GM19372 (cell line): ENCODE results near the gene OCA2.

Experiments used
- ATAC-seq: cut with Tn5 transposase; IDR thresholded peaks from one replicate; pipeline ENCODE4 v1.9.1; 2021; ENCODE audit warnings: mild to moderate bottlenecking, low read depth, moderate library complexity; ENCODE audit not compliant: unreplicated experiment

The OCA2 gene

GRCh38 chr15:28005004-28005527 lies 94.0 kb downstream of the OCA2 start:
- no peak for ATAC-seq

GRCh38 chr15:28004143-28005003 lies 94.7 kb downstream of the OCA2 start:
- no peak for ATAC-seq

- no peak for ATAC-seq
These were observed 95.6 kb downstream of the OCA2 start for GRCh38 chr15:28003302-28004037.

DNA sequence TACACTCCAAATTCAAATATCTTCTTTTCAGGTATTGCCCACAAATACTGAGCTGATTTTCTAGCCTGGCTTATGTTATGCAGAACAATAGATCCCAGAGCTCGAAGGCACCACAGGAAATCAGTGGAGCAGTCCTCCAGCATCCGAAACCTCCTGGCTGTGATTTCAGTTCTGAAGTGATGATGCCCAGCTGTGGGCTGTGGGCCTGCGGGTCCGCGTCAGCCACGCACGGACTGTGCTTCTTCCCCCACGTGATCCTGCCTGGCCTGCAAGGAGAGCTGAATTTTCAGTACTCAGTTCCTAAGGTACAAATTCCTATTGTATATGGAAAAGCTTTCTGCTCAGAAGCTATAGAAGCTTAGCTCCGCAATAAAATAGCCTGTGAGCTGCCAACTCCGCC lies 96.2 kb downstream of the OCA2 start:
- no peak for ATAC-seq

GRCh38 chr15:28002136-28002861 lies 96.8 kb downstream of the OCA2 start:
- no peak for ATAC-seq

GRCh38 chr15:28001641-28002040 lies 97.5 kb downstream of the OCA2 start:
- no peak for ATAC-seq

DNA sequence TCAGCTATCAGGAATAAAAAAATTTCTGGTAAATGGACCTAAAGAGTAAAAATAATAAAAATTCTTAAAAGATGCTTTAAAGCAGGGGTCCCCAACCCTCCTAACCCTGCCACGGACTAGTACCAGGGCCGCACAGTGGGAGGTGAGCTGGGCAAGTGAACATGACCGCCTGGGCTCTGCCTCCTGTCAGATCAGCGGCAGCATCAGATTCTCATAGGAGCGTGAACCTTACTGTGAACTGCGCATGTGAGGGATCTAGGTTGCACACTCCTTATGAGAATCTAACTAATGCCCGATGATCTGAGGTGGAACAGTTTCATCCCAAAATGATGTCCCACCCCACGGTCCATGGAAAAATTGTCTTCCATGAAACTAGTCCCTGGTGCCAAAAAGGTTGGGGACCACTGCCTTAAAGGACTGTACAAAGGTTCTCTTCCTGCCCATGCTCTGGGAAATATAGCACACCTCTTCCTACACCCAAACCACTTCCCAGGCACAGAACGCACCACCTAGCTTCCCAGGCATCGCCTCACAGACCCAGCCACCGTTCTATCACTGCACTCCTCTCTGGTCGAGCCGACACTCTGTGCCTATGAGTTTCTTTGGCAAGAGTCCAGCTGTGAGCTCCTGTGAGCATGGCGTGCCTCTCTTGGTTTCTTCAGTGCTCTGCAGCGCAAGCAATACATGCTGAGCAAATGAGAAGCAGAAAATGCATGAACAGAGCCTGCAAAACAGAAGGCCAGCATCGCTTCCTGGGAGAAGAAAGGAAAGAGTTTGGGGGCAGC lies 104.9 kb downstream of the OCA2 start:
- no peak for ATAC-seq

DNA sequence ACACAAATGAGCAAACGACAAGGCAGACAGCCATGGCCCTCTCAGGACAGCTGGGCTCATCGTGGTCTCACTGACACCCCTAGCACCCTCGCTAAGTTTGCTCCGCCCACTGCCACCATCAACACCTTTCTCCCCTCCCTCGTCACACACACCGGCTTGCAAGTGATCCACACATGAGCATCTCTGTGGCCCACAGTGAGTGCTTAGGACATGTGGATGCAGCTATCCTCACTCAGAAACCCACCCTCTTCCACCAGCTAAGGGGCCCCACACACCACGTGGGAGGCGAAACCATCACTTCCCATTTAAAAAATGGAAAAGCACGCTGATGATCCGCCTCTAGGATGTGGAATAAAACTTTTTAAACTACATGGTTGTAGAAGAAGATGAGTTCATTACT lies 105.6 kb downstream of the OCA2 start:
- no peak for ATAC-seq

GRCh38 chr15:27990521-27991515 lies 108.3 kb downstream of the OCA2 start:
- ATAC-seq: no peak

DNA sequence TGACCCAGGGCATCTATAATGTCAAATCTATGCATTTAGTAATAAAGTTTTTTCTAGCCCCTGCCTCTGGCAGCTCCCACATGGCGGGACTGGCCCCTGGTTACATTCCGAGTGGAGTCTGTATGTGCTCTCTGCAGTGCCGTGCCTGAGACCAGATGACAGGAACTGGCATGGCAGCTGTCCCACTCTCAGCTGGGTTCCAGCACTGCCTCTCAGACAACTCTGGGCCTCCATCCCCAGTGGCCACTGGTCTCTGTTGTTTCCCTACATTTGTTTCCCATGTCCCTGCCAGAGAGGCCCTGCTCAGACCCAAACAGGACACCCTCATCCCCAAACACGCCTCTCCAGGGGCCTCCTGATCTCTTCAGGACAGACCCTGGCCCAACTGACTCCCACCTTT lies 109.3 kb downstream of the OCA2 start:
- no peak for ATAC-seq

DNA sequence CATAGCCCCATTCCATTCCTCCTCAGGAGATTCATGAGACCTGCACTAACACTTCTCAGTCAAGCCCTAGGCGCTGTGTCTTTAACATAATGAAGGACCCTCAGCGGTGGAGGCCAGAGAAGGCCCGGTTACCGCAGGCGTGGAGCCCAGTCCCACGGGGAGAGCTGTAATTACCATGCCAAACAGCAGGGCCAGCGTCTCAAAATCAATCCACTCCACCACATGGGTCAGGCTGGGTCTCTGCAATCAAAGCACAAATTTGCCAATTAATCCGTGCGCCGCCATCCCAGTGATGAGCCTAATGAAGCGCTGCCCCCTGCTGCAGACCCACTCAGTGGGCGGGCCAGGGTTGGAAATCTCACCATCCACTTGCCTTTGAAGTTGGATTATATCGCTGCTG lies 109.7 kb downstream of the OCA2 start:
- no peak for ATAC-seq

DNA sequence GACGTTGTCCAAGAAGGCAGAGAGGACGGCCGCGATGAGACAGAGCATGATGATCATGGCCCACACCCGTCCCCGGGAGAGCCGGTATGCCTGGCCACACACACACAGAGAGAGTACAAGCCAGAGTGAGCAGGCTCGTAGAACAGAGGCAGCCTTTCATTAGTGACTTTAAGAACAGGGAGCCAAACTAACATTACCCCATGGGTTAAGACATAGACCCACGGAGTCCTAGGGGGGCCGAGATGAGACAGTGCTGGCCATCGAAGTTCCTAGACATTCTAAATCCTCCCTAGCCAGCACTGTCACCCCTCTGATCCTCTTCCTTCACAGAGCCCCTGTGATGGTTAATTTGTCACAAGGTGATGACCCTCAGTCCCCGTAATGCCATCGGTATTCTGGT lies 114.0 kb downstream of the OCA2 start:
- no peak for ATAC-seq

GRCh38 chr15:27983496-27983895 lies 115.6 kb downstream of the OCA2 start:
- ATAC-seq: no peak

DNA sequence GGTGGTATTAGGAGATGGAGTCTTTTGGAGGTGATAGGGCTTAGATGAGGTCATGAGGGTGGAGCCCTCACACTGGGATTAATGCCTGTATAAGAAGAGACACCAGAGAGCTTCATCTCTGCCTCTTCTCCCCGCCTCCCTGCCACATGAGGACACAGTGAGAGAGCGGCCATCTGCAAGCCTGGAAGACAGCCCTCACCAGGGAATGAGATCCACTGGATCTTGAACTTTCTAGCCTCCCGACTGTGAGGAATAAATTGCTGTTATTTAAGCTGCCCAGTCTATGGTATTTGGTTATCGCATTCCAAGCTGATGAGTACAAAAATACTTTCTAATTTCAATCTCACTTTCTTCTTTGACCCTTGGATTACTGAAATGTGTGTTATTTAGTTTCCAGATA lies 121.4 kb downstream of the OCA2 start:
- ATAC-seq: no peak

DNA sequence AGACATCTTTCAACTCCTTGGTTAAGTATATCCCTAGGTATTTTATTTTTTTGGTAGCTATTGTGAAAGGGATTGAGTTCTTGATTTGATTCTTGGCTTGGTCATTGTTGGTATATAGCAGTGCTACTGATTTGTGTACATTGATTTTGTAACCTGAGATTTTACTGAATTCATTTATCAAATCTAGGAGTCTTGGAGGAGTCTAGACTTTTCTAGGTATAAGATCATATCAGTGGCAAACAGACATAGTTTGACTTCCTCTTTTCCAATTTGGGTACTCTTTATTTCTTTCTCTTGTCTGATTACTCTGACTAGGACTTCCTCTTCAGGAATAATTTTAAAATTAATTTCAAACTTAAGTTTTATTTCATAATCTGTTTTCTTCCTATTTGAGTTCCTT lies 125.2 kb downstream of the OCA2 start:
- ATAC-seq: no peak

- ATAC-seq: no peak
These were observed 128.3 kb downstream of the OCA2 start for GRCh38 chr15:27970661-27971392.

DNA sequence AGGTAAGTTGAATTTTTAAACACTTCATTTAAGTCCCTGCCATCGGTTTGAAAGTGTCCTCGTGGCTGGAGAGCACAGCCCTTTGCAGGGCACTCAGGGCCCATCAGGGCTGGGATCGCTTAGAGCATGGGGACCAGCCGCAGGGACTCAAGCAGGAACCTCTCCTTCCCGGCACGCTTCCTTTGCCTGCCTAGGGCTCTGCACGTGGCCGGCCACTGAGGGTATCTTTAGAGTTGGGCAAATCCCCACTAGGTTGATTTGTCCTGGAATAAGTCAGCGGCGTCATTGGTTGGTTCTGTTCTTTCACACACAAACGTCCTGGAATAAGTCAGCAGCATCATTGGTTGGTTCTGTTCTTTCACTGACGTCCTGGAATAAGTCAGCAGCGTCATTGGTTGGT lies 131.6 kb downstream of the OCA2 start:
- no peak for ATAC-seq

DNA sequence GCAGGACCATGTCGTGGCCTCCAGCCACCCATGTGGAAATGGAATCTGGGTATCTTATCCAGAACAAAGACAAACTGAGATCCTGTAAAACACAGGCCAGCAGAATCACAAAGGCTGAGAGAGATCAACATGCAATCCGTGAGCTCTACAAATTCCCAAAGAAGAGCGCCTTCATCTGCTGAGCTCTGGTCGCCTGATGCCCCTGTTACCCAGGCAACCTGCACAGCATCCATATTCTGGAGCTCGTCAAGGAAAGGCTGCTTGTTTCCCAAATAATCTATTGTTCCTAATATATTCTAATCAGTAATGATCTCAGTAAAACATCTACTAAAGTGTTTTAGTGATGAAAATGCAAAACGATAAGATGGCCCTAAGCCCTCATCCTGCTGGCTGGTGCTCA lies 133.6 kb downstream of the OCA2 start:
- ATAC-seq: no peak
